Parathyroid adenoma (tissue), 2 donors: ENCODE data around the gene ALPG.
"Not testable (repeated sequence)": the region's sequence is repeated elsewhere in the genome, so short reads cannot be mapped to it uniquely, and the experiment has no call there.

Source experiments
- H2AFZ ChIP-seq: fragments of 300-600 bp; sonication (generic); one replicate; pipeline ENCODE4 v1.7.0; 2017; ENCODE audit warnings: antibody characterized with exemption, mild to moderate bottlenecking
- H3K27ac ChIP-seq: fragments of 300-600 bp; sonication (generic); one replicate; pipeline ENCODE4 v1.7.0; 2017
- H3K27me3 ChIP-seq: fragments of 300-600 bp; sonication (generic); one replicate; pipeline ENCODE4 v1.7.0; 2017; ENCODE audit warnings: low read length; ENCODE audit not compliant: control insufficient read depth, insufficient read depth
- H3K36me3 ChIP-seq: fragments of 300-600 bp; sonication (generic); one replicate; pipeline ENCODE4 v1.7.0; 2017; ENCODE audit warnings: low read length; ENCODE audit not compliant: control insufficient read depth, insufficient read depth
- H3K4me1 ChIP-seq: fragments of 300-600 bp; sonication (generic); one replicate; pipeline ENCODE4 v1.7.0; 2017; ENCODE audit warnings: control low read depth
- H3K4me2 ChIP-seq: fragments of 300-600 bp; sonication (generic); one replicate; pipeline ENCODE4 v1.7.0; 2017; ENCODE audit warnings: low read length
- H3K4me3 ChIP-seq: fragments of 300-600 bp; sonication (generic); one replicate; pipeline ENCODE4 v1.7.0; 2017; ENCODE audit warnings: low read depth, low read length
- H3K79me2 ChIP-seq: fragments of 300-600 bp; sonication (generic); one replicate; pipeline ENCODE4 v1.7.0; 2017; ENCODE audit warnings: control low read depth
- H3K9ac ChIP-seq: fragments of 300-600 bp; sonication (generic); one replicate; pipeline ENCODE4 v1.7.0; 2017; ENCODE audit warnings: mild to moderate bottlenecking
- H3K9me3 ChIP-seq: fragments of 300-600 bp; sonication (generic); one replicate; pipeline ENCODE4 v1.7.0; 2017; ENCODE audit warnings: low read length; ENCODE audit not compliant: control insufficient read depth
- TF ChIP-seq, protein P1 (sequence below): fragments of 300-600 bp; sonication (generic); IDR thresholded peaks from one replicate; pipeline ENCODE4 v1.7.0; 2017; ENCODE audit warnings: antibody characterized with exemption, mild to moderate bottlenecking
- donor health status: primary hyperparathyroidism.

Gene ALPG

DNA sequence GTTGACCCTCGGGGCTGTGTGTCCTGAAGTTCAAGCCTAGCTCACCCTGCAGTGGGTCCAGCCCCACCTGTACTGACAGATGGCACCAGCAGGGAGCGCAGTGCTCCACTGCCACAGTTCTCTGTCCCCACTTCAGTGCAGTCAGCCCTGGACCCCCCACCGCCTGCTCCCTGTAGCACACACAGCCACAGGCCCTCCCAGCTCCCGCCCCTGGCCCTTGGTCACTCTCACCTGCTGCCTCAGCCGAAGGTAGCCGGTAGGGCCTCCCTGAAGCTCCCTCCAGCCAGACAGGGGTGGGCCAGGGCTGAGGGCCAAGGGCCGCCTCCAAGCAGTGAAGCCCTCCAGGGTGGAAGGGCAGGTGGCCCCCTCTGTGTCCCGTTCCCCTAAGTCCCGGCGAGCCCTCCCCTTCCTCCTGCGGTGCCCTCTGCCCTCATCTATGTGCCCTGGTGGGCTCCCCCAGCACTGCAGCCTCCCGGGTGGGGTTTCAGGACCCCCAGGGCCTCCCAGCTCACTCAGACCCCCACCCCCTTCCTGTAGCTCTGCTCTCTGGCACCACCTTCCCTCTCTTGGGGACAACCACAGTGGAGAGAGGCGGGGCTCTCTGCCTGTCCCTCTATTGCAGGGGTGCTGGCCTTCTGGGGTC is 38.9 kb upstream of the ALPG start:
- Histone ChIP-seq H3K4me3 (no peak overlapping the region), H3K4me2 (no peak overlapping the region), H3K79me2 (no peaks in the 10 kb centered on the region), H3K4me1 (no peaks in the 10 kb centered on the region), H3K36me3 (no peaks in the 10 kb centered on the region), H3K27ac (no peak overlapping the region), H3K9ac (no peak overlapping the region), H2AFZ (no peak overlapping the region), H3K27me3 (no peaks in the 10 kb centered on the region), H3K9me3 (no peaks in the 10 kb centered on the region)
- TF ChIP-seq, protein P1, sequence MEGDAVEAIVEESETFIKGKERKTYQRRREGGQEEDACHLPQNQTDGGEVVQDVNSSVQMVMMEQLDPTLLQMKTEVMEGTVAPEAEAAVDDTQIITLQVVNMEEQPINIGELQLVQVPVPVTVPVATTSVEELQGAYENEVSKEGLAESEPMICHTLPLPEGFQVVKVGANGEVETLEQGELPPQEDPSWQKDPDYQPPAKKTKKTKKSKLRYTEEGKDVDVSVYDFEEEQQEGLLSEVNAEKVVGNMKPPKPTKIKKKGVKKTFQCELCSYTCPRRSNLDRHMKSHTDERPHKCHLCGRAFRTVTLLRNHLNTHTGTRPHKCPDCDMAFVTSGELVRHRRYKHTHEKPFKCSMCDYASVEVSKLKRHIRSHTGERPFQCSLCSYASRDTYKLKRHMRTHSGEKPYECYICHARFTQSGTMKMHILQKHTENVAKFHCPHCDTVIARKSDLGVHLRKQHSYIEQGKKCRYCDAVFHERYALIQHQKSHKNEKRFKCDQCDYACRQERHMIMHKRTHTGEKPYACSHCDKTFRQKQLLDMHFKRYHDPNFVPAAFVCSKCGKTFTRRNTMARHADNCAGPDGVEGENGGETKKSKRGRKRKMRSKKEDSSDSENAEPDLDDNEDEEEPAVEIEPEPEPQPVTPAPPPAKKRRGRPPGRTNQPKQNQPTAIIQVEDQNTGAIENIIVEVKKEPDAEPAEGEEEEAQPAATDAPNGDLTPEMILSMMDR = no peak

DNA sequence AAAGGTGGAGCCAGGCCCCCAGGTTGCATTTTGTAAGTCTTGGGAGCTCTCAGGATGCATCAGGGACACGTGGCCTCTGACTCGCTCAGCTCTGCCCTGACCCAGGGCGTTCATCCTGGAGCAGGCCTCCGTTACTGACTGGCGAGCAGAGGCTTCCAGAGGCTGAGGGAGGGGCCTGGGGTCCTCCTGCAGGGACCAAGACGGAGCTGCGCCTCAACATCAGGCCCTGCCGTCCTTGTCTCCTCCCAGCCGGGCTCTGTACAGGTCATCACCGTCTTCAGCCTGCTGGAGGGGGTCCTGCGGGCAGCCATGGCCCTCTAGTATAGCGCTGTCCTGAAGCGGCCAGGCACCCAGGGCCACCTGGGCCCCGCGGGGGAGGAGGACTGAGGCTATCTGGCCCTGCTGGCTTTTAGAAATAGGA is 38.3 kb upstream of the ALPG start:
- H3K79me2 ChIP-seq = no peaks in the 10 kb centered on the region
- TF ChIP-seq, protein P1 = no peak
- no peak overlapping the region for H2AFZ ChIP-seq
- no peak overlapping the region for H3K9ac ChIP-seq
- H3K4me1 ChIP-seq = no peaks in the 10 kb centered on the region
- no peak overlapping the region for H3K4me2 ChIP-seq
- H3K4me3 ChIP-seq = no peak overlapping the region
- no peaks in the 10 kb centered on the region for H3K27me3 ChIP-seq
- H3K27ac ChIP-seq = no peak overlapping the region
- H3K36me3 ChIP-seq = no peaks in the 10 kb centered on the region
- H3K9me3 ChIP-seq = no peaks in the 10 kb centered on the region

DNA sequence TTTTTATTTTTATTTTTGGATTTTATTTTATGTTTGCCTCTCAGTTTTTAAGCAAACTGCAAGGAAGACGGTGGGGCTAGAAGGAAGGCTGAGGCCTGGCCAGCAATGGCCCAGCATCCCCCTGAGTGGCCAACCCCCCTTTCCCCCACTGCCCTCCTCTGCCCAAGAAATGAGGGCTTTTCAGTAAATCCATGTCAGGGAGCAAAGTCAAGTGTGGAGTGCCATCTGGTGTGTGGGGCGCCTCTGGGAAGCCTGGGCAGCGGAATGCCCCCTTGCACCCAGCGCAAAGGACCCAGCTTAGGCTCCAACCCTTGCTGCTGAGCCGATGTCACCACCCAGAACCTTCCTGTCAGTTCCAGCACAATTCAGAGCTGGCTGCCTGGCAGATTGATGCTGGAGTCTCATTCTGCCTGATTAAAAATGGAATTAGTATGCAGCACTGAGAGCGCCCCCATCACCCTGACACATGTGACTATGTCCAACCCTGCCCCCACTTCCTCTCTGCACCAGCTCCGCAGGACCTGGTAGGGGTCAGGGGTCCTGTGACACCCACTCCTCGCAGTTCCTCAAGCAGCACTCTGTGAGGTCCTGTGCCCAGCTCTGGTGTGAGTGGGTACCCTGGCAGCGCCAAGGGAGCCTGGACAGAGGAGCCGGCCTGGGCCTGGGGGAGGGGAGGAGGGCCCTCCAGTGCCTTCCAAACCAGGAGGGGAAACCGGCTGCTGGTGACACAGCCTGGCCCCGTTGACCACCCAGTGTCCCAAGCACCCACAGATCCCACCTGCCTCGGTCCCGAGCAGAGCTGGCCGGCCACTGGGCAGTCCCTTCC is 37.3 kb upstream of the ALPG start:
- Histone ChIP-seq H3K9me3 (no peaks in the 10 kb centered on the region), H3K79me2 (no peaks in the 10 kb centered on the region), H3K4me3 (no peak overlapping the region), H3K4me2 (no peak overlapping the region), H3K27me3 (no peaks in the 10 kb centered on the region), H3K4me1 (no peaks in the 10 kb centered on the region), H3K27ac (no peak overlapping the region), H2AFZ (no peak overlapping the region), H3K9ac (no peak overlapping the region), H3K36me3 (no peaks in the 10 kb centered on the region)
- TF ChIP-seq, protein P1 = no peak

DNA sequence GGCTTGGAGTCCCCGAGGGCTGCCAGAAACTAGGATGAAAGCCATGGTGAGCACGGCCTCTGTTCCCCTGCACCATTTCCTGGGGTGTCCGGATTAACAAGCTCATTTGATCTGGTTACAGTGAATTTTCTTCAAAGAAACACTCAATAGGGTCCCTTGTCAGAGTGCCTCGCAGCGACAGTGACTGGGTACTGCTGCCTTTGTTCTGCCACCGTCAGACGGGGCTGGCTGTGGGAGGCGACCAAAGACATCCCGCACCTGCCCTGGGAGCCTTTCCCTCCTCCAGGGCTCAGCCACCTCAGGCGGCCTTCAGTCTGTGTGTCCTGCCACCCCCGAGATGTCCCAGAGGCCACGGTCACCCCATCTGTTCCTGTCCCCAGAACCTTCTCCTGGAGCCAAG is 36.6 kb upstream of the ALPG start:
- H3K9ac ChIP-seq, H3K36me3 ChIP-seq, H3K4me2 ChIP-seq, H3K79me2 ChIP-seq, H3K4me3 ChIP-seq, H3K9me3 ChIP-seq, H3K4me1 ChIP-seq, H3K27ac ChIP-seq, H3K27me3 ChIP-seq, H2AFZ ChIP-seq: not testable (repeated sequence)

GRCh38 chr2:232372231-232373208 is 34.1 kb upstream of the ALPG start:
- H3K27ac ChIP-seq = no peak overlapping the region

More at GRCh38 chr2:232372231-232373208, 34.1 kb upstream of the ALPG start:
- Histone ChIP-seq H3K4me1 (no peaks in the 10 kb centered on the region), H3K4me2 (no peak overlapping the region), H2AFZ (no peak overlapping the region), H3K9ac (no peak overlapping the region), H3K9me3 (no peaks in the 10 kb centered on the region), H3K36me3 (no peaks in the 10 kb centered on the region), H3K27me3 (no peaks in the 10 kb centered on the region), H3K79me2 (no peaks in the 10 kb centered on the region), H3K4me3 (no peak overlapping the region)
- TF ChIP-seq, protein P1 = no peak
